Stimulated activated CD8-positive, alpha-beta memory T cell treated with anti-CD3 and anti-CD28 coated beads, Interleukin-4, amount 100 ng/mL, for 48 hours (primary cell): ENCODE measurements around the gene GSTM5.
"Not testable (repeated sequence)": the region's sequence is repeated elsewhere in the genome, so short reads cannot be mapped to it uniquely, and the experiment has no call there.

ENCODE experiments used
- DNase-seq: peaks from one replicate; pipeline ENCODE4 v3.0.0-alpha.2; 2020

The GSTM5 gene

GRCh38 chr1:109711593-109712320 is at the start of gene GSTM5:
TSS of gene GSTM5 (plus strand) at chr1:109712251. CDS start at chr1:109712313, 62 bp downstream.
- not testable (repeated sequence) for DNase-seq

- no peak for DNase-seq
These were observed 47.4 kb upstream of the GSTM5 start for GRCh38 chr1:109664671-109665070.

- DNase-seq, result peak; percentile 87
These were observed 44.5 kb upstream of the GSTM5 start, which contains the start of gene GSTM2 for GRCh38 chr1:109667452-109668122. TSS of gene GSTM2 (plus strand) at chr1:109668057. CDS start at chr1:109668116, 59 bp downstream.

GRCh38 chr1:109668123-109668775 is 43.8 kb upstream of the GSTM5 start:
- DNase-seq, result no peak

GRCh38 chr1:109669246-109669948 is 42.7 kb upstream of the GSTM5 start:
- DNase-seq, result peak; percentile 39

- DNase-seq, result not testable (repeated sequence)
These were observed 42.1 kb upstream of the GSTM5 start for GRCh38 chr1:109669949-109670302.

GRCh38 chr1:109671067-109671466 is 41.0 kb upstream of the GSTM5 start:
- DNase-seq, result no peak

- DNase-seq, result not testable (repeated sequence)
These were observed 38.2 kb upstream of the GSTM5 start for GRCh38 chr1:109673861-109674260.

GRCh38 chr1:109676683-109677381 is 35.2 kb upstream of the GSTM5 start:
- not testable (repeated sequence) for DNase-seq

- DNase-seq, result no peak
These were observed 34.6 kb upstream of the GSTM5 start for GRCh38 chr1:109677459-109677858.

- not testable (repeated sequence) for DNase-seq
These were observed 33.4 kb upstream of the GSTM5 start for GRCh38 chr1:109678637-109679036.

GRCh38 chr1:109684777-109685176 is 27.3 kb upstream of the GSTM5 start:
- not testable (repeated sequence) for DNase-seq

GRCh38 chr1:109685399-109685798 is 26.7 kb upstream of the GSTM5 start:
- DNase-seq, result not testable (repeated sequence)

GRCh38 chr1:109685890-109686289 is 26.2 kb upstream of the GSTM5 start:
- not testable (repeated sequence) for DNase-seq

GRCh38 chr1:109687109-109687508 is 24.9 kb upstream of the GSTM5 start:
- not testable (repeated sequence) for DNase-seq

- no peak for DNase-seq
These were observed 24.2 kb upstream of the GSTM5 start, which contains the start of gene GSTM1 for GRCh38 chr1:109687641-109688499. TSS of gene GSTM1 (plus strand) at chr1:109687817. CDS start at chr1:109687874, 57 bp downstream.

- no peak for DNase-seq
These were observed 22.1 kb upstream of the GSTM5 start for GRCh38 chr1:109689844-109690405.

- no peak for DNase-seq
These were observed 20.3 kb upstream of the GSTM5 start for GRCh38 chr1:109691759-109692158.

GRCh38 chr1:109694400-109694799 is 17.7 kb upstream of the GSTM5 start:
- not testable (repeated sequence) for DNase-seq

GRCh38 chr1:109695138-109695537 is 16.9 kb upstream of the GSTM5 start:
- DNase-seq, result not testable (repeated sequence)

GRCh38 chr1:109697066-109697465 is 15.0 kb upstream of the GSTM5 start:
- DNase-seq, result no peak
